GM10266 (cell line): ENCODE measurements around the gene RTN4RL2.

Experiments
- DNase-seq: peaks from one replicate; pipeline ENCODE4 v3.0.0; 2012; ENCODE audit errors: extremely low spot score
- CTCF ChIP-seq: IDR thresholded peaks from 2 replicates; pipeline ENCODE4 v1.5.1; 2012; ENCODE audit warnings: mild to moderate bottlenecking, low read depth; ENCODE audit not compliant: control insufficient read depth, insufficient read depth; ENCODE audit errors: missing control alignments

The RTN4RL2 gene

GRCh38 chr11:57460022-57460757 lies at the start of gene RTN4RL2:
RTN4RL2 (plus strand) TSS chr11:57460528; CDS start chr11:57460866, 338 bp downstream.
- DNase-seq, result peak; percentile 89
- TF ChIP-seq CTCF, result peak; percentile 50

GRCh38 chr11:57413681-57414080 lies 46.6 kb upstream of the RTN4RL2 start:
- no peak for DNase-seq
- TF ChIP-seq CTCF, result no peak

- no peak for DNase-seq
- TF ChIP-seq CTCF, result no peak
These were observed 45.6 kb upstream of the RTN4RL2 start for GRCh38 chr11:57414612-57415212.

GRCh38 chr11:57416436-57416835 lies 43.9 kb upstream of the RTN4RL2 start:
- TF ChIP-seq CTCF, result no peak
- no peak for DNase-seq

- no peak for DNase-seq
- no peak for TF ChIP-seq CTCF
These were observed 43.3 kb upstream of the RTN4RL2 start for GRCh38 chr11:57417056-57417455.

GRCh38 chr11:57418131-57418530 lies 42.2 kb upstream of the RTN4RL2 start:
- no peak for TF ChIP-seq CTCF
- DNase-seq, result no peak

- DNase-seq, result no peak
- TF ChIP-seq CTCF, result no peak
These were observed 41.2 kb upstream of the RTN4RL2 start for GRCh38 chr11:57419146-57419545.
